HL-60 (cell line): ENCODE data around the gene MRPS24.

Experiments used
- DNase-seq, 2 experiments: peaks; one replicate each; pipeline ENCODE4 v3.0.0-alpha.2; 2010 to 2020; ENCODE audit warnings: low read depth in 1 of 2, low spot score in 1 of 2
- H3K27ac ChIP-seq: fragments of 250-450 bp; sonication (Bioruptor Pico); replicated peaks from 2 replicates; pipeline ENCODE4 v1.5.1; 2020; ENCODE audit warnings: mild to moderate bottlenecking, moderate library complexity
- H3K27me3 ChIP-seq: fragments of 250-450 bp; sonication (Bioruptor Pico); 2 replicates; pipeline ENCODE4 v1.5.1; 2021; ENCODE audit warnings: mild to moderate bottlenecking, moderate library complexity; ENCODE audit not compliant: insufficient read depth, poor library complexity, severe bottlenecking
- H3K4me3 ChIP-seq: replicated peaks from 2 replicates; pipeline ENCODE4 v1.5.1; 2011; ENCODE audit warnings: mild to moderate bottlenecking, control low read depth, low read length; ENCODE audit not compliant: insufficient read depth
- CTCF ChIP-seq: IDR thresholded peaks from one replicate; pipeline ENCODE4 v1.5.1; 2011; ENCODE audit warnings: low read length, control low read depth, inconsistent platforms; ENCODE audit not compliant: insufficient read depth
- GABPA ChIP-seq: IDR thresholded peaks from 2 replicates; pipeline ENCODE4 v1.6.1; 2012; ENCODE audit warnings: low read depth
- POLR2AphosphoS5 ChIP-seq: IDR thresholded peaks from 2 replicates; pipeline ENCODE4 v1.6.1; 2012; ENCODE audit warnings: low read depth
- REST ChIP-seq: IDR thresholded peaks from 2 replicates; pipeline ENCODE4 v1.6.1; 2012; ENCODE audit warnings: low read depth; ENCODE audit not compliant: insufficient replicate concordance
- SPI1 ChIP-seq: IDR thresholded peaks from 2 replicates; pipeline ENCODE4 v1.6.1; 2012; ENCODE audit warnings: low read depth, mild to moderate bottlenecking, borderline replicate concordance

MRPS24 gene

GRCh38 chr7:43865277-43865676 lies 4.0 kb downstream of the MRPS24 start:
- TF ChIP-seq CTCF (no peak), SPI1 (no peak), REST (no peak), POLR2AphosphoS5 (no peak), GABPA (no peak)
- no peak for DNase-seq
- Histone ChIP-seq H3K27me3 (no peaks in the 10 kb centered on the region), H3K27ac (no peak overlapping the region), H3K4me3 (no peak overlapping the region)

- no peak for DNase-seq
- no peak for TF ChIP-seq POLR2AphosphoS5
- TF ChIP-seq CTCF, result no peak
- no peak for TF ChIP-seq GABPA
- no peak for TF ChIP-seq SPI1
- no peak for TF ChIP-seq REST
- Histone ChIP-seq H3K4me3 (no peak overlapping the region), H3K27me3 (no peaks in the 10 kb centered on the region), H3K27ac (no peak overlapping the region)
Observed at GRCh38 chr7:43864126-43864525, 5.2 kb downstream of the MRPS24 start.

- H3K27ac ChIP-seq, result no peak overlapping the region
- H3K4me3 ChIP-seq, result no peak overlapping the region
- no peak for DNase-seq
- TF ChIP-seq GABPA, result no peak
- TF ChIP-seq CTCF, result no peak
- no peak for TF ChIP-seq REST
- no peak for TF ChIP-seq POLR2AphosphoS5
- TF ChIP-seq SPI1, result no peak
- H3K27me3 ChIP-seq, result no peaks in the 10 kb centered on the region
Observed at GRCh38 chr7:43856996-43857395, 12.3 kb downstream of the MRPS24 start.
